Gastrocnemius medialis (tissue), 4 donors: Measurements from ENCODE around the gene CREB1. TPM values are rescaled to one million over a fixed set of nuclear protein-coding genes. Genes with fewer than 3 reads are reported as not detected.

Experiments used
- ATAC-seq, 2 donors: fragments of 150-250 bp; one replicate each; pipeline ENCODE4 v1.9.1; 2016
- DNase-seq, 2 donors: peaks; one replicate each; pipeline ENCODE4 v3.0.0-alpha.2; 2019
- H3K27ac ChIP-seq, 4 donors: fragments of 200-600 bp; sonication (generic); 1 replicate in 1 of 4; 2 replicates in 3 of 4; pipeline ENCODE4 v1.5.1; 2016 to 2018; ENCODE audit warnings: mild to moderate bottlenecking in 2 of 4, moderate library complexity in 1 of 4
- H3K27me3 ChIP-seq, 3 donors: fragments of 200-600 bp; sonication (generic) in 2 of 3; 1 replicate in 1 of 3; 2 replicates in 2 of 3; pipeline versions ENCODE4 v1.5.1 to v1.6.0; 2016 to 2019; ENCODE audit warnings: mild to moderate bottlenecking in 1 of 3, moderate library complexity in 1 of 3
- H3K36me3 ChIP-seq, 2 donors: fragments of 200-600 bp; sonication (generic) in 1 of 2; one replicate each; pipeline ENCODE4 v1.5.1; 2017 to 2018
- H3K4me1 ChIP-seq, 2 donors: fragments of 200-600 bp; sonication (generic) in 1 of 2; one replicate each; pipeline ENCODE4 v1.5.1; 2016 to 2017; ENCODE audit warnings: mild to moderate bottlenecking in 2 of 2
- H3K4me3 ChIP-seq, 4 donors: fragments of 200-600 bp; sonication (generic) in 3 of 4; 1 replicate in 1 of 4; 2 replicates in 3 of 4; pipeline ENCODE4 v1.5.1; 2016 to 2019; ENCODE audit warnings: mild to moderate bottlenecking in 2 of 4
- H3K9me3 ChIP-seq, 3 donors: fragments of 200-600 bp; sonication (generic) in 2 of 3; 1 replicate in 1 of 3; 2 replicates in 2 of 3; pipeline ENCODE4 v1.5.1; 2016 to 2019
- CTCF ChIP-seq, 5 experiments: fragments of 450-650 bp in 3 of 5; fragments of 200-600 bp in 2 of 5; sonication (generic) in 2 of 5; IDR thresholded peaks in 4 of 5; conservative IDR thresholded peaks in 1 of 5; 1 replicate in 4 of 5; 2 replicates in 1 of 5; pipeline ENCODE4 v1.5.1; 2016 to 2019; ENCODE audit warnings: antibody characterized with exemption in 5 of 5, mild to moderate bottlenecking in 3 of 5, moderate library complexity in 3 of 5
- POLR2A ChIP-seq, 2 donors: fragments of 450-650 bp; IDR thresholded peaks; one replicate each; pipeline ENCODE4 v1.6.1; 2017; ENCODE audit warnings: antibody characterized with exemption in 2 of 2, mild to moderate bottlenecking in 2 of 2, moderate library complexity in 2 of 2
- in situ Hi-C, 4 donors: fragments of 200-750 bp; cut with MboI; loops; one replicate each; pipeline versions ENCODE4 v1.15.0 to v1.8.0; 2017; ENCODE audit warnings: low sequenced_read_pairs in 4 of 4
- intact Hi-C: fragments of 100-400 bp; cut with DNase I; formaldehyde crosslinking; loops from one replicate; pipeline ENCODE4 v1.15.1; 2023; ENCODE audit warnings: low total_unique reads
- total RNA-seq, 4 donors: library from RNA; depleted of rRNA; stranded (reverse); fragments of >200 nt; gene quantifications; one replicate each; pipeline versions ENCODE4 v1.1.0 to v1.2.3, GENCODE V29; 2016

CREB1 gene
- total RNA-seq, 4 donors from 2014 or later: 11.5 to 19.9 (median 19.8) TPM

GRCh38 chr2:207483066-207483465 is 46.7 kb upstream of the CREB1 start:
- H3K27ac ChIP-seq: no peak overlapping the region
- intact Hi-C loops: no loop called here

GRCh38 chr2:207483477-207483876 is 46.3 kb upstream of the CREB1 start:
- in situ Hi-C loops (no loop called here), intact Hi-C loops (no loop called here)
- Histone ChIP-seq H3K27ac (no peak overlapping the region), H3K27me3 (no peaks in the 10 kb centered on the region), H3K4me3 (no peak overlapping the region), H3K4me1 (no peaks in the 10 kb centered on the region), H3K9me3 (no peaks in the 10 kb centered on the region), H3K36me3 (no peaks in the 10 kb centered on the region)
- DNase-seq: no peak
- TF ChIP-seq CTCF (IDR thresholded peaks at IDR 0.05 in 4 of 5, conservative IDR thresholded peaks at IDR 0.05 in 1 of 5) (no peak), POLR2A (IDR thresholded peaks at IDR 0.05) (no peak)
- ATAC-seq: no peak

More at GRCh38 chr2:207483066-207483465, 46.7 kb upstream of the CREB1 start:
- ATAC-seq (no peak), DNase-seq (no peak)
- no peaks in the 10 kb centered on the region for H3K9me3 ChIP-seq
- no peaks in the 10 kb centered on the region for H3K4me1 ChIP-seq
- no peak overlapping the region for H3K4me3 ChIP-seq
- no peaks in the 10 kb centered on the region for H3K27me3 ChIP-seq
- TF ChIP-seq POLR2A (IDR thresholded peaks at IDR 0.05) (no peak), CTCF (IDR thresholded peaks at IDR 0.05 in 4 of 5, conservative IDR thresholded peaks at IDR 0.05 in 1 of 5) (no peak)
- H3K36me3 ChIP-seq: no peaks in the 10 kb centered on the region
- in situ Hi-C loops: no loop called here

GRCh38 chr2:207484444-207485391 is 45.0 kb upstream of the CREB1 start:
- H3K27ac ChIP-seq: no peak overlapping the region
- in situ Hi-C loops: no loop called here
- H3K4me3 ChIP-seq: no peak overlapping the region
- H3K9me3 ChIP-seq: no peaks in the 10 kb centered on the region
- no peaks in the 10 kb centered on the region for H3K27me3 ChIP-seq
- TF ChIP-seq POLR2A (IDR thresholded peaks at IDR 0.05) (no peak), CTCF (IDR thresholded peaks at IDR 0.05 in 4 of 5, conservative IDR thresholded peaks at IDR 0.05 in 1 of 5) (no peak)
- no peaks in the 10 kb centered on the region for H3K36me3 ChIP-seq
- DNase-seq (no peak), ATAC-seq (no peak)
- intact Hi-C loops: no loop called here
- H3K4me1 ChIP-seq: no peaks in the 10 kb centered on the region

- H3K27ac ChIP-seq: no peak overlapping the region
- DNase-seq (no peak), ATAC-seq (peak in 1 of 2 donors; percentile 33)
- H3K4me3 ChIP-seq: no peak overlapping the region
- TF ChIP-seq CTCF (IDR thresholded peaks at IDR 0.05 in 4 of 5, conservative IDR thresholded peaks at IDR 0.05 in 1 of 5): no peak
- no peak for TF ChIP-seq POLR2A (IDR thresholded peaks at IDR 0.05)
- intact Hi-C loops: no loop called here
- no peaks in the 10 kb centered on the region for H3K4me1 ChIP-seq
- in situ Hi-C loops: no loop called here
- no peaks in the 10 kb centered on the region for H3K36me3 ChIP-seq
- H3K9me3 ChIP-seq: no peaks in the 10 kb centered on the region
- H3K27me3 ChIP-seq: no peaks in the 10 kb centered on the region
Measured at GRCh38 chr2:207487650-207488311, 42.0 kb upstream of the CREB1 start.
